Karpas-422 (cell line): Measurements from ENCODE around the gene ZNRF3. TPM values are rescaled to one million over a fixed set of nuclear protein-coding genes. Genes with fewer than 3 reads are reported as not detected.

Source experiments
- DNase-seq: peaks from one replicate; pipeline ENCODE4 v3.0.0-alpha.2; 2015
- H2AFZ ChIP-seq: fragments of 200-600 bp; sonication (generic); 2 replicates; pipeline ENCODE4 v1.6.1; 2014; ENCODE audit warnings: antibody characterized with exemption, low read length, mixed read lengths
- H3K27ac ChIP-seq: fragments of 200-600 bp; sonication (generic); 2 replicates; pipeline ENCODE4 v1.5.1; 2014; ENCODE audit warnings: mild to moderate bottlenecking, low read length, moderate library complexity
- H3K27me3 ChIP-seq: fragments of 200-600 bp; sonication (generic); 2 replicates; pipeline ENCODE4 v1.6.1; 2014; ENCODE audit warnings: low read length, mixed read lengths
- H3K36me3 ChIP-seq: fragments of 200-600 bp; sonication (generic); 2 replicates; pipeline ENCODE4 v1.6.1; 2014; ENCODE audit warnings: low read length, mixed read lengths; ENCODE audit not compliant: insufficient read depth
- H3K4me1 ChIP-seq: fragments of 200-600 bp; sonication (generic); 2 replicates; pipeline ENCODE4 v1.6.1; 2014; ENCODE audit warnings: mild to moderate bottlenecking, low read length, mixed read lengths
- H3K4me2 ChIP-seq: fragments of 200-600 bp; sonication (generic); 2 replicates; pipeline ENCODE4 v1.6.1; 2014; ENCODE audit warnings: low read length, low read depth, mild to moderate bottlenecking; ENCODE audit not compliant: poor library complexity, severe bottlenecking
- H3K4me3 ChIP-seq: fragments of 200-600 bp; sonication (generic); 2 replicates; pipeline ENCODE4 v1.5.1; 2014; ENCODE audit warnings: mild to moderate bottlenecking, antibody characterized with exemption, low read length, mixed read lengths
- H3K79me2 ChIP-seq: fragments of 200-600 bp; sonication (generic); 2 replicates; pipeline ENCODE4 v1.6.1; 2014; ENCODE audit warnings: mild to moderate bottlenecking, low read length, mixed read lengths
- H3K9ac ChIP-seq: fragments of 200-600 bp; sonication (generic); 2 replicates; pipeline ENCODE4 v1.6.0; 2014; ENCODE audit warnings: low read length
- H3K9me2 ChIP-seq: fragments of 200-600 bp; sonication (generic), shearing (Covaris generic); replicated peaks from 2 replicates; pipeline ENCODE4 v1.6.0; 2014; ENCODE audit warnings: mild to moderate bottlenecking, low read length, moderate library complexity; ENCODE audit not compliant: insufficient read depth
- H3K9me3 ChIP-seq: fragments of 300-700, 200-600 bp; sonication (generic); 2 replicates; pipeline ENCODE4 v1.6.1; 2014; ENCODE audit warnings: low read length, mixed read lengths
- H4K20me1 ChIP-seq: fragments of 200-600 bp; sonication (generic); 2 replicates; pipeline ENCODE4 v1.6.1; 2014; ENCODE audit warnings: mild to moderate bottlenecking, antibody characterized with exemption, low read length, low read depth; ENCODE audit not compliant: insufficient read depth
- total RNA-seq: library from RNA; depleted of rRNA; stranded (reverse); fragments of >200 nt; shearing (Covaris generic); gene quantifications from 2 replicates; pipeline ENCODE4 v1.2.3, GENCODE V29; 2014; ENCODE audit warnings: low replicate concordance

Gene ZNRF3
- total RNA-seq, 1 experiment from 2014 or later: 0.19 TPM

- H3K4me1 ChIP-seq: no peaks in the 10 kb centered on the region
- H3K36me3 ChIP-seq: no peaks in the 10 kb centered on the region
- no peak overlapping the region for H3K4me2 ChIP-seq
- no peak overlapping the region for H3K9ac ChIP-seq
- no peaks in the 10 kb centered on the region for H3K9me3 ChIP-seq
- no peak for DNase-seq
- H3K79me2 ChIP-seq: no peaks in the 10 kb centered on the region
- H3K9me2 ChIP-seq: no peaks in the 10 kb centered on the region
- no peak overlapping the region for H3K27ac ChIP-seq
- H3K4me3 ChIP-seq: no peak overlapping the region
- no peak overlapping the region for H2AFZ ChIP-seq
- no peaks in the 10 kb centered on the region for H4K20me1 ChIP-seq
- no peaks in the 10 kb centered on the region for H3K27me3 ChIP-seq
These were observed 4.5 kb downstream of the ZNRF3 start for GRCh38 chr22:28887725-28888459.

GRCh38 chr22:28889478-28890024, 6.2 kb downstream of the ZNRF3 start:
- Histone ChIP-seq H3K79me2 (no peaks in the 10 kb centered on the region), H3K27me3 (no peaks in the 10 kb centered on the region), H3K36me3 (no peaks in the 10 kb centered on the region), H3K9me3 (no peaks in the 10 kb centered on the region), H3K4me2 (no peak overlapping the region), H4K20me1 (no peaks in the 10 kb centered on the region), H2AFZ (no peak overlapping the region), H3K4me1 (no peaks in the 10 kb centered on the region), H3K27ac (no peak overlapping the region), H3K4me3 (no peak overlapping the region), H3K9ac (no peak overlapping the region), H3K9me2 (no peaks in the 10 kb centered on the region)
- no peak for DNase-seq

GRCh38 chr22:28891156-28891733, 7.9 kb downstream of the ZNRF3 start:
- no peaks in the 10 kb centered on the region for H4K20me1 ChIP-seq
- H3K4me3 ChIP-seq: no peak overlapping the region
- no peaks in the 10 kb centered on the region for H3K9me3 ChIP-seq
- H3K36me3 ChIP-seq: no peaks in the 10 kb centered on the region
- no peak overlapping the region for H3K9ac ChIP-seq
- H3K4me1 ChIP-seq: no peaks in the 10 kb centered on the region
- no peaks in the 10 kb centered on the region for H3K79me2 ChIP-seq
- H3K27me3 ChIP-seq: no peaks in the 10 kb centered on the region
- no peak overlapping the region for H2AFZ ChIP-seq
- no peaks in the 10 kb centered on the region for H3K9me2 ChIP-seq
- no peak overlapping the region for H3K27ac ChIP-seq
- H3K4me2 ChIP-seq: no peak overlapping the region
- DNase-seq: no peak

- no peak overlapping the region for H3K4me3 ChIP-seq
- no peak overlapping the region for H3K27ac ChIP-seq
- H3K27me3 ChIP-seq: no peaks in the 10 kb centered on the region
- no peak overlapping the region for H3K9ac ChIP-seq
- H3K9me2 ChIP-seq: no peaks in the 10 kb centered on the region
- H2AFZ ChIP-seq: no peak overlapping the region
- H3K36me3 ChIP-seq: no peaks in the 10 kb centered on the region
- H4K20me1 ChIP-seq: no peaks in the 10 kb centered on the region
- H3K9me3 ChIP-seq: no peaks in the 10 kb centered on the region
- no peaks in the 10 kb centered on the region for H3K4me1 ChIP-seq
- no peak overlapping the region for H3K4me2 ChIP-seq
- no peaks in the 10 kb centered on the region for H3K79me2 ChIP-seq
- no peak for DNase-seq
These were observed 8.9 kb downstream of the ZNRF3 start for GRCh38 chr22:28892175-28892731.

- H3K27ac ChIP-seq: no peak overlapping the region
- H2AFZ ChIP-seq: no peak overlapping the region
- no peaks in the 10 kb centered on the region for H3K27me3 ChIP-seq
- no peaks in the 10 kb centered on the region for H3K79me2 ChIP-seq
- no peaks in the 10 kb centered on the region for H3K4me1 ChIP-seq
- no peak for DNase-seq
- no peaks in the 10 kb centered on the region for H4K20me1 ChIP-seq
- H3K9me3 ChIP-seq: no peaks in the 10 kb centered on the region
- H3K9ac ChIP-seq: no peak overlapping the region
- no peak overlapping the region for H3K4me3 ChIP-seq
- no peaks in the 10 kb centered on the region for H3K36me3 ChIP-seq
- no peaks in the 10 kb centered on the region for H3K9me2 ChIP-seq
- H3K4me2 ChIP-seq: no peak overlapping the region
These were observed 10.4 kb downstream of the ZNRF3 start for GRCh38 chr22:28893810-28894209.

- Histone ChIP-seq H4K20me1 (no peaks in the 10 kb centered on the region), H3K4me3 (no peak overlapping the region), H3K4me2 (no peak overlapping the region), H3K79me2 (no peaks in the 10 kb centered on the region), H3K27me3 (no peaks in the 10 kb centered on the region), H3K4me1 (no peaks in the 10 kb centered on the region), H2AFZ (no peak overlapping the region), H3K9ac (no peak overlapping the region), H3K27ac (no peak overlapping the region), H3K9me2 (no peaks in the 10 kb centered on the region), H3K36me3 (no peaks in the 10 kb centered on the region), H3K9me3 (no peaks in the 10 kb centered on the region)
- no peak for DNase-seq
These were observed 11.0 kb downstream of the ZNRF3 start for GRCh38 chr22:28894334-28894733.

GRCh38 chr22:28894807-28895206, 11.4 kb downstream of the ZNRF3 start:
- no peak for DNase-seq
- no peaks in the 10 kb centered on the region for H3K79me2 ChIP-seq
- H3K9me3 ChIP-seq: no peaks in the 10 kb centered on the region
- no peaks in the 10 kb centered on the region for H3K9me2 ChIP-seq
- no peaks in the 10 kb centered on the region for H3K27me3 ChIP-seq
- no peaks in the 10 kb centered on the region for H3K36me3 ChIP-seq
- no peak overlapping the region for H3K9ac ChIP-seq
- H3K4me3 ChIP-seq: no peak overlapping the region
- no peaks in the 10 kb centered on the region for H3K4me1 ChIP-seq
- no peak overlapping the region for H3K27ac ChIP-seq
- H2AFZ ChIP-seq: no peak overlapping the region
- no peak overlapping the region for H3K4me2 ChIP-seq
- no peaks in the 10 kb centered on the region for H4K20me1 ChIP-seq

GRCh38 chr22:28896611-28897010, 13.2 kb downstream of the ZNRF3 start:
- no peaks in the 10 kb centered on the region for H3K79me2 ChIP-seq

More at GRCh38 chr22:28896611-28897010, 13.2 kb downstream of the ZNRF3 start:
- H3K4me1 ChIP-seq: no peaks in the 10 kb centered on the region
- no peaks in the 10 kb centered on the region for H3K36me3 ChIP-seq
- no peaks in the 10 kb centered on the region for H3K9me2 ChIP-seq
- DNase-seq: no peak
- H3K9ac ChIP-seq: no peak overlapping the region
- no peaks in the 10 kb centered on the region for H4K20me1 ChIP-seq
- H3K4me2 ChIP-seq: no peak overlapping the region
- H3K9me3 ChIP-seq: no peaks in the 10 kb centered on the region
- H3K27me3 ChIP-seq: no peaks in the 10 kb centered on the region
- no peak overlapping the region for H3K27ac ChIP-seq
- no peak overlapping the region for H2AFZ ChIP-seq
- H3K4me3 ChIP-seq: no peak overlapping the region
